HEK293T (cell line): Measurements from ENCODE around the gene CC2D2B.

ENCODE experiments used
- CTCF ChIA-PET: fragments of 350-600 bp; formaldehyde crosslinking; extraction: SDS; loops from one replicate; lab custom pipeline; 2021; ENCODE audit warnings: antibody characterized with exemption, inconsistent platforms; lab: Yijun Ruan, JAX
- POLR2A ChIA-PET: fragments of 350-600 bp; formaldehyde crosslinking; extraction: SDS; loops from one replicate; lab custom pipeline; 2020; ENCODE audit warnings: antibody characterized with exemption, inconsistent platforms; lab: Yijun Ruan, JAX
- DNase-seq: peaks from one replicate; pipeline ENCODE4 v3.0.0; 2012; ENCODE audit warnings: mixed read lengths; ENCODE audit errors: extremely low spot score
- ARNT ChIP-seq: fragments of 450-650 bp; IDR thresholded peaks from 2 replicates; pipeline ENCODE4 v1.6.1; 2017; ENCODE audit warnings: mild to moderate bottlenecking
- BHLHE40 ChIP-seq: fragments of 450-650 bp; IDR thresholded peaks from 2 replicates; pipeline ENCODE4 v1.6.1; 2016; ENCODE audit warnings: mild to moderate bottlenecking, moderate library complexity, borderline replicate concordance
- CTBP1 ChIP-seq: fragments of 450-650 bp; IDR thresholded peaks from 2 replicates; pipeline ENCODE4 v1.6.1; 2016; ENCODE audit warnings: borderline replicate concordance
- ELF4 ChIP-seq: fragments of 450-650 bp; IDR thresholded peaks from 2 replicates; pipeline ENCODE4 v1.6.1; 2017; ENCODE audit warnings: antibody characterized with exemption
- FOXA1 ChIP-seq: fragments of 450-650 bp; IDR thresholded peaks from 2 replicates; pipeline ENCODE4 v1.6.1; 2016; ENCODE audit warnings: mild to moderate bottlenecking
- FOXK2 ChIP-seq: fragments of 450-650 bp; IDR thresholded peaks from 2 replicates; pipeline ENCODE4 v1.6.1; 2016; ENCODE audit warnings: mild to moderate bottlenecking
- FOXM1 ChIP-seq: fragments of 450-650 bp; IDR thresholded peaks from 2 replicates; pipeline ENCODE4 v1.6.1; 2017; ENCODE audit warnings: mild to moderate bottlenecking, borderline replicate concordance
- HDGF ChIP-seq: fragments of 450-650 bp; IDR thresholded peaks from 2 replicates; pipeline ENCODE4 v1.6.1; 2017; ENCODE audit warnings: antibody characterized with exemption, borderline replicate concordance
- L3MBTL2 ChIP-seq: fragments of 450-650 bp; conservative IDR thresholded peaks from 2 replicates; pipeline ENCODE4 v1.6.1; 2016; ENCODE audit warnings: mild to moderate bottlenecking
- LEF1 ChIP-seq: fragments of 450-650 bp; IDR thresholded peaks from 2 replicates; pipeline ENCODE4 v1.6.1; 2017; ENCODE audit warnings: mild to moderate bottlenecking, borderline replicate concordance
- NFRKB ChIP-seq: fragments of 450-650 bp; IDR thresholded peaks from 2 replicates; pipeline ENCODE4 v1.6.1; 2016; ENCODE audit warnings: mild to moderate bottlenecking, moderate library complexity
- SP1 ChIP-seq: fragments of 450-650 bp; IDR thresholded peaks from 2 replicates; pipeline ENCODE4 v1.6.1; 2017
- SUZ12 ChIP-seq: fragments of 450-650 bp; IDR thresholded peaks from 2 replicates; pipeline ENCODE4 v1.6.1; 2016; ENCODE audit warnings: mild to moderate bottlenecking
- TARDBP ChIP-seq: fragments of 450-650 bp; IDR thresholded peaks from 2 replicates; pipeline ENCODE4 v1.6.1; 2016
- ZNF384 ChIP-seq: fragments of 450-650 bp; IDR thresholded peaks from 2 replicates; pipeline ENCODE4 v1.6.1; 2016
- TF ChIP-seq, protein P1 (sequence below): fragments of 450-650 bp; IDR thresholded peaks from 2 replicates; pipeline ENCODE4 v1.6.1; 2016

The CC2D2B gene

DNA sequence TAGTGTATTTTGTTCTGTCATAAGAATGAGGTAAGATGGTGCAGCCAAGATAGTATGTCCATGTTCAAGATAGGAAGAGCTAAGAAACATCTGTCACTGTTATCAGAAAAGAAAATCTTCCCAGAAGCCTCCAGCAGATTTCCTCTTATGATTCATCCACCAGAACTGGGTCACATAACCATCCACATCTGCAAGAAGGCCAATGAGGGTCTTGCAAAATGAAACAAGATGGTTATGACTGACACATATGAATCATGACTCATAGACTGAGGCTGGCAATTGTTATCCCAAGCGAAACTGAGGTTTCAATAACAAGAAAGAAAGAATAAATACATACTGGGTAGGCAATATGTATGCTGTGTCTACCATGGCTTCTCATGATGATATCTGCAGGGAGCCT, 165.9 kb downstream of the CC2D2B start:
- DNase-seq, result no peak
- POLR2A ChIA-PET, result no interaction called here
- TF ChIP-seq FOXA1 (no peak), ELF4 (no peak), SUZ12 (no peak), L3MBTL2 (no peak), ZNF384 (no peak), HDGF (no peak), LEF1 (no peak), FOXK2 (no peak), CTBP1 (no peak), FOXM1 (no peak), NFRKB (no peak), TARDBP (no peak), SP1 (no peak), ARNT (no peak), BHLHE40 (no peak)
- TF ChIP-seq, protein P1, sequence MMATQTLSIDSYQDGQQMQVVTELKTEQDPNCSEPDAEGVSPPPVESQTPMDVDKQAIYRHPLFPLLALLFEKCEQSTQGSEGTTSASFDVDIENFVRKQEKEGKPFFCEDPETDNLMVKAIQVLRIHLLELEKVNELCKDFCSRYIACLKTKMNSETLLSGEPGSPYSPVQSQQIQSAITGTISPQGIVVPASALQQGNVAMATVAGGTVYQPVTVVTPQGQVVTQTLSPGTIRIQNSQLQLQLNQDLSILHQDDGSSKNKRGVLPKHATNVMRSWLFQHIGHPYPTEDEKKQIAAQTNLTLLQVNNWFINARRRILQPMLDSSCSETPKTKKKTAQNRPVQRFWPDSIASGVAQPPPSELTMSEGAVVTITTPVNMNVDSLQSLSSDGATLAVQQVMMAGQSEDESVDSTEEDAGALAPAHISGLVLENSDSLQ, result no peak
- CTCF ChIA-PET, result no interaction called here

DNA sequence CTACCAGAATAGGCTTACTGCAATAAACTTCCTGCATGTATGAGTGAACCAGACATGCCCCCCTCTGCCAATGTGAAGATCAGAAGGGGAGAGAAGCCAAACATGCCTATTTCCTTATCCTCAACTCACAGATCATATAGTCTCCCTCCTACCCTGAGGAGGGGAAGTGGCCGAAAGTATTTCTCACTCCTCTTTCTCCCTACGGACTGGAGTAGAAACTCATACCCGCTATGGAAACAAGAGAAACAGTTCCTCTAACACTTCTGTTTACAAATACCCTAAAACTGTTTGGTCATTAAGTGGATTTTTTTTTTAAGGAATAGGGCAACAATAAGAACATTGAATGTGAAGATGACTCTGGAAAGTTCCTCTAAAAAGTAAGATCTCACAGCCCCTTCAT, 167.0 kb downstream of the CC2D2B start:
- TF ChIP-seq ELF4 (no peak), NFRKB (no peak), ARNT (no peak), HDGF (no peak), L3MBTL2 (no peak), SP1 (no peak), ZNF384 (no peak), LEF1 (no peak), CTBP1 (no peak), FOXM1 (no peak), SUZ12 (no peak), TARDBP (no peak)
- TF ChIP-seq, protein P1, result no peak
- ChIA-PET POLR2A (interaction anchor here (1.4 to 3.1 kb wide), 3 partner anchors 10 to 55 kb away, joined by 4 to 13 read pairs (median 6); partner anchors contain the start of gene ZNF518A), CTCF (no interaction called here)
- DNase-seq, result no peak

DNA sequence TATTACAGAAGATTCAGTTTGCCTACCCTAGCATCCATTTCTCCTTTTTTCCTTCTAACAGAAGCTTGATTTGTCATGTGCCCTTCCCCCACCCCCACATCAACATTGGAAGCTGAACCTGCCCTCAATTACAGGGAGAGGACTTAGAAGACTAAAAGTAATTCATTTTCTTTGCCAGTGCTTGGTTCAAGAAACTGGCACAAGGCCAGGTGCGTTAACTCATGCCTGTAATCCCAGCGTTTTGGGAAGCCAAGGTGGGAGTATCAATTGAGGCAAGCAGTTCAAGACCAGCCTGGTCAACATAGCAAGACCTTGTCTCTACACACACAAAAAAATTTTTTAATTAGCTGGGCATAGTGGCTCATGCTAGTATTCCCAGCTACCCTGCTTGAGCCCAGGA, 168.2 kb downstream of the CC2D2B start:
- CTCF ChIA-PET, result no interaction called here
- TF ChIP-seq ELF4, result no peak
- TF ChIP-seq L3MBTL2, result no peak
- no peak for TF ChIP-seq NFRKB
- no peak for TF ChIP-seq LEF1
- DNase-seq, result no peak
- POLR2A ChIA-PET, result interaction anchor here (1.4 to 3.1 kb wide), 3 partner anchors 11 to 54 kb away, joined by 4 to 13 read pairs (median 6); partner anchors contain the start of gene ZNF518A

DNA sequence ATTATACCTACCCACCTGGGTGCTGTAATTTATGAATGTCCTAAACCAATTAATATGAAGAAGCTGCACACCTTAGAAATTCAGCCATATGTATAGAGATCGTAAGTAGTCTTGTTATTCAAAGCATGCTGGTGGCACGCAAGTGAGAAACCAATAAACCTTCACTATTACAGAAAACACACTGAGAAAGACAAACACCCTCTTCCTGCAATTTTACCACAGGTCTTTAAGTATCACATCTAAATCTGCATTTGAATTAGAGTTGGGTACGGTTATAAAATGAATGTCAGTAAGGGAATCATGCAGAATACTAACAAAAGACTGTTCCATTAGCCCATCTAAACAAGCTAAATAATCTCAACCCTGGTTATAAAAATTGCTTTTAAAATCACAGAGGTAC, 169.4 kb downstream of the CC2D2B start:
- CTCF ChIA-PET, result no interaction called here
- POLR2A ChIA-PET, result interaction anchor here (3.1 kb wide), 1 partner anchor 13 kb away, joined by 13 read pairs; no protein-coding TSS in a partner anchor
- no peak for DNase-seq
- TF ChIP-seq ELF4, result no peak
- no peak for TF ChIP-seq L3MBTL2
- TF ChIP-seq BHLHE40, result no peak
- no peak for TF ChIP-seq SUZ12
- no peak for TF ChIP-seq SP1
- TF ChIP-seq NFRKB, result no peak
- TF ChIP-seq FOXM1, result no peak
- no peak for TF ChIP-seq FOXK2

DNA sequence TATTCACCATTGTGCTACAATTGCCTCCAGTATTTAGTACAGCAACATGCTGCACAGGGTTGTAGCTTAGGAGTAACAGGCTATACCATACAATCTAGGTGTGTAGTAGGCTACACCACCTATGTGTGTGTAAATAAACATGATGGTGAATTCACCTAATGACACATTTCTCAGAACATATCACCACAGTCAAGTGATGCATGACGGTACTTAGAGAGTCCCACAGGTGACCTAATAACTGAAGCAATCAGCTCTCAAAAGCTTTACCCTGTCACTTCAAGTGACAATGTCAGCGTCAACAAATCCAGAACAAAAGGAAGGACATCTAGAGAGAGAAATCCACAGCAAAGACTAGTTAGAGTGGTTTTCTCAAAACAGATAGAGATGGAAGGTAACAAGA, 174.4 kb downstream of the CC2D2B start:
- DNase-seq, result no peak
- ChIA-PET POLR2A (interaction anchor here (0.8 kb wide), 1 partner anchor 48 kb away, joined by 3 read pairs; the partner anchor contains the start of gene ZNF518A), CTCF (no interaction called here)
- no peak for TF ChIP-seq SP1
- no peak for TF ChIP-seq L3MBTL2
- no peak for TF ChIP-seq ARNT
- TF ChIP-seq FOXA1, result no peak
- TF ChIP-seq BHLHE40, result no peak
- TF ChIP-seq CTBP1, result no peak
- TF ChIP-seq FOXK2, result no peak
- no peak for TF ChIP-seq HDGF
- TF ChIP-seq, protein P1, result no peak
